Activated T-helper 9 cell treated with anti-CD3 and anti-CD28 coated beads, Interleukin-2, amount 50 U/mL, for 16 hours (primary cell): ENCODE results near the gene RPL22L1.
"Not testable (repeated sequence)": the region's sequence is repeated elsewhere in the genome, so short reads cannot be mapped to it uniquely, and the experiment has no call there.

Source experiments
- DNase-seq: peaks from one replicate; pipeline ENCODE4 v3.0.0-alpha.2; 2020; ENCODE audit warnings: low read depth

Gene RPL22L1

DNA sequence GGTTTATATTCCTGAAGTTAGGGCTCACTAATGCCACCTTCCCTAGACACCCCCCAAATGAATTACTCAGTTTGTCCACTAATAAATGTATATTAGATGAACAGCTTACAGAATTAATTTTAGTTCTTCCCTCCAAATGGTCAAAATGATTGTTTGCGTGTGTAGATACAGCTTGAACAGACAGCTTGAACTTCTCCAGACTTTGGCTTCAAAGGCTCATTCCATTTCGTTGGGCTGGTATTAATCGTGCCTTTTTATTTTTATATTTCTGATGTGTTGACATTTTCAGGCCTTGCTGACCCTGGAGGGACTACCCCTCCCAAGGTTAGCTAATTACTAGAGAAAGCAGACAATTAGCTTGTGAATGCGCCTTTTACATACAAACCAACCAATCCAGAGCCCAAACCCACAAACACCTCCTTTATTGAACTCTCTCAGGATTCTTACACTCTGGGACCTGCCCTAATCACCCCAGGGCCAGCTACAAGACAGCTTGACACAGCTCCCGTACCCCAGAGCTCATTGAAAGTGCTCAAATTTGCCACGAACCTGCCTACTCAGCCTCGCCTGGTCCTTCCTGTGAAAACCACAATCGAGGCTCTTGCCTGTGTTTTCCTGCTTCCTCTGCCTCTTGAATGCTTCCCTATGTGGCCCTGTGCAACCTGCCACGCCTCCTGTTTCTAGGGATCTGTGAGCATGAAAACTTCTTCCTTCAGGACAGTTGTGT, 40.3 kb downstream of the RPL22L1 start:
- DNase-seq = no peak

DNA sequence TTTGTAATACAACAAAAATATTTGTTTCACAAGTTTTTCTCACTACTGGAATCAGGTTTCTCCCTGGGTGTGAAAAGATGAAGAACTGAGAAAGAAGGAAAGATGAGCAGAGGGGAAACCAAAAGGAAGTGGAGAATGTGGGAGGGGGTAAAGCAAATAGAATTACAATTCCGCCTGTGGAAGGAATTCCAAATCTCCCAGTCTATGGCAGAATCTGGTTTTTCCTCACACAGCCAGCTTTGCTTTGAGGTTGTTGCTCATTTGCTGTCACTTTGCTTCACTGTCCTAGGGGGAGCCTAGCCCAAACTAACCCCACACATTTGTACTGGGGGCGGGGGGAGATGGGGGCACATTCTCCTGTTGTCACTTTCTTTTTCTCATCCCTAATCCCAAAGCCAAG, 43.9 kb downstream of the RPL22L1 start:
- no peak for DNase-seq

DNA sequence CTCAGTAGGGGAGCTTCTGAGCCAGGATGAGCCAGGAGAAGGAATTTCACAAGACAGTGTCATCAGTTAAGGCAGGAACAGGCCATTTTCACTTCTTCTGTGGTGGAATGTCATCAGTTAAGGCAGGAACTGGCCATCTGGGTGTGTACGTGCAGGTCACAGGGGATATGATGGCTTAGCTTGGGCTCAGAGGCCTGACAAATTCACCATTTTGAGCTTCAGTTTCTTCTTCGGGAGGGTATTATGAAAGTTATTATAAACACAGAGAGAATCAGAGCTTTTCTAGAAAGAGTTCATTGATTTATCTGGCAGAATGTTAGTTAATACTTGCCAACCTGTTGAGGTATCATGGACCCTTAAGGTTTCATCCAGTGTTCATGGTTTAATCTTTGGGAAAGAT, 46.4 kb downstream of the RPL22L1 start:
- not testable (repeated sequence) for DNase-seq

- DNase-seq = not testable (repeated sequence)
These were observed 51.7 kb downstream of the RPL22L1 start for GRCh38 chr3:170818325-170818724.

DNA sequence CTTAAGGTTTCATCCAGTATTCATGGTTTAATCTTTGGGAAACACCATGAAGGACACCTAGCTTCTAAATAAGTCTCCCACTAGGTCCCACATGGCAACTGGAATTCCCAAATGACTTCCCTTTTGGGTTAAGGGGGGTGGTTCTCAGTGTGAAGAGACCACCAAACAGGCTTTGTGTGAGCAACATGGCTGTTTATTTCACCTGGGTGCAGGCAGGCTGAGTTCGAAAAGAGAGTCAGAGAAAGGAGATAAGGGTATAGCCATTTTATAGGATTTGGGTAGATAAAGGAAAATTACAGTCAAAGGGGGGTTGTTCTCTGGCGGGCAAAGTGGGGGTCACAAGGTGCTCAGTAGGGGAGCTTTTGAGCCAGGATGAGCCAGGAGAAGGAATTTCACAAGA, 52.5 kb downstream of the RPL22L1 start:
- not testable (repeated sequence) for DNase-seq

DNA sequence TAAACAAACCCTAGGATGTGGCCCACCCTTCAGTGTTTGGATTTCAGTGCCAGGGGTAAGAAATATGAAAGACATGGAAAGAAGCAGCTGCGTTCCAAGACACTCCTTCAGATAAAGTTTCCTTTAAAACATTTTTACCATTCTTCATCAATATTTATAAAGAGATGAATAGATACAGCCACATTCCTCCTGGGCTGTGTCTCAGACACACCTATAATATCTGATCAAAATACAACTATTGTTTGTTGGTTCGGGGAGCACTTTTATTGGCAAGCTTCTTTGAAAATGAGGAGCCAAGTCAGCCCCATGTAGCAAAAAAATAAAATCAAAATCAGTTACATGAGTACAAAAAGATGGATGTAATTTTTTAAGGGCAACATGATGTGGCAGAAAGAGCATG, 53.2 kb downstream of the RPL22L1 start:
- DNase-seq = no peak

GRCh38 chr3:170816341-170816740, 53.7 kb downstream of the RPL22L1 start:
- no peak for DNase-seq

DNA sequence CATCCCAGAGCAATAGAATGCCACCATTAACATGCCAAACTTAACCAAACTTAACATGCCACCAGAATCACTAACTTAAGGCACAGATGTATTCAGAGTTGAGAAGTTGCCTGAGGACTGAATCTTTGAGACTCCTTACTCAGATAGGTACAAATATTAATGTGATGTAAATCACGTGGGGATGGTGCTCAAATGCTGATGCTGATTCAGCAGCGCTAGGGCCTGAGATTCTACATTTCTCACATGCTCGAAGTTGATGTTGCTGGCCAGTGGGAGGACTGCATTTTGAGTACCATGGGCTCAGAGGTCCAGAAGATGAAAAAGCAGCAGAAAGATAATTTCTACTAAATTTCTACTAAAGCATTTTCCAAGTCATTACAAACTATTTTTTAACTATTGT, 54.1 kb downstream of the RPL22L1 start:
- no peak for DNase-seq

- DNase-seq = no peak
These were observed 54.7 kb downstream of the RPL22L1 start for GRCh38 chr3:170815340-170815739.
